NCI-H748 treated with DMSO at 0.1 percent for 48 hours (cell line): ENCODE measurements around the gene OBSCN.
"Not testable (repeated sequence)": the region's sequence is repeated elsewhere in the genome, so short reads cannot be mapped to it uniquely, and the experiment has no call there.

Experiments used
- DNase-seq: peaks from one replicate; lab custom pipeline; 2025; lab: John Stamatoyannopoulos, UW

The OBSCN gene

GRCh38 chr1:228226956-228227791 lies 19.3 kb downstream of the OBSCN start:
- DNase-seq, result no peak

- DNase-seq, result not testable (repeated sequence)
Measured at GRCh38 chr1:228228147-228228546, 20.3 kb downstream of the OBSCN start.

GRCh38 chr1:228228601-228229074 lies 20.8 kb downstream of the OBSCN start:
- no peak for DNase-seq

- no peak for DNase-seq
Measured at GRCh38 chr1:228231189-228231588, 23.3 kb downstream of the OBSCN start.

DNA sequence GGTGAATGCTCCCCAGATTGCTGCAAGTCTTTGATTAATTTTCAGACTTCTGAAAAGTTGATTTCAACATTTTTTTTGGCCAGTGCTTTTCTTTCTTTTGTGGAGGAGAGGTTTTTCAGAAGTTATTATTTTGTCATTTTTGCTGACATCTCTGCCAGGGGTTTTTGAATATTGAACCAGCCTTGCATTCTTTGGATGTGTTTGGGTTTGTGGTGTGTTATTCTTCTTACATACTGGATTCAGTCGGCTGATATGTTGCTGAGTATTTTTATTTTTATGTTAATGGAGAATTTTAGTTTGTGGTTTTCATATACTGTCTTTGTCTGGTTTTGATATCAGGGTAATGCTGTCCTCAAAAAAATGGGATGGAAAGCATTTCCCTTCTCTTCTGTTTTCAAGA lies 25.3 kb downstream of the OBSCN start:
- DNase-seq, result no peak

DNA sequence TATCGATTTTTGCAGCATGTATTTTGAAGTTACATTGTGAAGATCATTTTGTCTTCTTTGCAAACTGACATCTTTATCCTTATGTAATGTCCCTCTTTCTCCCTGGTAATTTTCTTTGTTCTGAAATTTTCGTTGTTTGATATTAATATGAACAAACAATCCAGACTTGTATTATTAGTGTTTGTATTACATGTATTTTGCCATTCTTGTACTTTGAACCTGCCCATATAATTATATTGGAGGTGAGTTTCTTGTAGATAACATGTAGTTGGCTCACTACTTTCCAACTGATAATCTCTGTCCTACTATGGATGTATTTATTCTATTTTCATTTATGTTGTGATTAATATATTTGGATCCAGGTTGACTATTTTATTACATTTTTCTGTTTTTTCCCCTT lies 27.1 kb downstream of the OBSCN start:
- DNase-seq, result no peak

DNA sequence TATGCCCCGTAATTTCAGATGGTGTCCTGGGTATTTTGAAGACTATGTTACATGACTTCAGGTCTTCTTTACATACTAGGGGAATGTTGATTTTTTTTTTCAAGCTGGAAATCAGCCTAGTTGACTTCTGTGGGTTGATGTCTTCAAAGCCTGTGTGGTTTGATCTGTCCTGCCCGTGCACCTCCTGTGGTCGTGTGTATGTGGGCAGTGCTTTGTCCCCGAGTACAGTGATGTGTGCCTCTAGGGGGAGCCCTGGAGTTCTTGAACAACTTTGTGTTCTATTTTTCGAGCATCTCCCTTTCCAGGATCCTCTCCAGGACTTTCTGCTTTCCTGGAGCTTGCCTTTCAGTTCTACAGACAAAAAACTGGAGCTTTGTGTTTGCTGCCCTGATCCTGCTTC lies 28.9 kb downstream of the OBSCN start:
- DNase-seq, result peak; percentile 36

DNA sequence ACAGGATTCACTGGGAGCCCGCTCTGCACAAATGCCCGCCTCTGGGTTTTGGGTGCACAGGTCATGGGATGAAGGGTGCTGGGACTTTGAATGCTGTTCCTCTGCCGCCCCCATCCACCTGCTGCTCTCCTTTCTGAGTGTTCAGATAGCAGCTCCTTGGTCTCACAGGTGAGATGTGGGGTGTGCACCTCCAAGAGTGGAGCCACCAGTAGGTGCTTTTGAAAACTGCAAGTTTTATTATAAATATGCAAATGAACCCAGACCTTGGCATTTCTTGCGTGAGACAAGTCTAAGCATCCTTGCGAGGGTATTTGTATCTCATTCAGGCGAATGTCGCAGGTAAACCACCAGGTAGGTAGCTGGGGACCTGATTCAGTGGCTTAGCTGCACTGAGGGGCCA lies 30.2 kb downstream of the OBSCN start:
- no peak for DNase-seq

DNA sequence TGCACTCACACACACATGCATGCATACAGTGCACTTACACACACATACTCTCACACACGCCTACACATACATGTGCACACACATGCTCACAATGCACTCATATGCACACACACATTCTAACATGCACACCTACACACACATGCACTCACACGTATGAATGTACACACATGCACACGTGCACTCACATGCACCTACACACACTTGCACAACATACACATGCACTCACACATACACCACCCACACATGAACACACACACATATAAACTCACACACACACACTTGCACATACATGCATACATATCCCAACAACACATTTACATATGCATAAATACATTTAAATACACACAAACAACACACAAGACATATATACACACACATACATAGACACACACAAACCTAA lies 30.6 kb downstream of the OBSCN start:
- no peak for DNase-seq

DNA sequence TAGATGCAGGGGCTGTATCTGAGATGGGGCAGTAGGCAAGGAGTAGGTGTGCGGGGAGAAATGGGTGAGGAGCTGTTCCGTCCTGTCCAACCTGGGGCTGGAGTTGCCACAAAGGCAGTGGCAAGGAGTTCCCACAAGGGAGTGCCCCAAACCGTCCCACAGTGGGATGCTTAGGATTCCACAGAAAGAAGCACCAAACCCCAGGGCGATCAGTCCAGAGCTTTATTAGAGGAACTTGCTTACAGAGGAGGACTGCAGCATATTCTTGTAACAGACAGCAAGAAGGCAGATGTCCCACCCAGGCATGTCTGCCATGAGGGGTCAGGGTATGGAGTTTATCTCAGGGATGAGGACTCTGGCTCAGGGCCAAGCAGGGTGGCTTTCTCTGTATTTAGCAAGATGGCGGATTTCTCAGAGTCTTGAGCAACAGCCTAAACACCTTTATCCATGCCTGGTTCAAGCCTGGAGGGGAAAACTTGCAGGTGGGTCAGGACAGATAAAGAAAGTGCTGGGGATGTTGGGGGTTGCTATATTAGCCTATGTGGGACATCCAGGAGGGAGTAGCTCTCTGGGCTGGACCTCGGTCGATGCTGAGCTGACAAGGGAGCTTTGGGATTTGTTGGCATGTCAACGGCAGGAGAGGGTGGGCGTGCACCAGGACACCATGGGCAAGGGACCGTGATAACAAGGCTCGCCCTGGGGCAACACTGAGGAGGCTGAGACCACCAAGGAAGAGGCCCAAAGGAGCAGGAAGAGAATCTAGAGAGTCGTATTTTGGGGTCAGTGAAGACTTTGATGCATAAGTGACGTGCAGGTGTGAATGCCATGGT lies 32.8 kb downstream of the OBSCN start:
- DNase-seq, result no peak

DNA sequence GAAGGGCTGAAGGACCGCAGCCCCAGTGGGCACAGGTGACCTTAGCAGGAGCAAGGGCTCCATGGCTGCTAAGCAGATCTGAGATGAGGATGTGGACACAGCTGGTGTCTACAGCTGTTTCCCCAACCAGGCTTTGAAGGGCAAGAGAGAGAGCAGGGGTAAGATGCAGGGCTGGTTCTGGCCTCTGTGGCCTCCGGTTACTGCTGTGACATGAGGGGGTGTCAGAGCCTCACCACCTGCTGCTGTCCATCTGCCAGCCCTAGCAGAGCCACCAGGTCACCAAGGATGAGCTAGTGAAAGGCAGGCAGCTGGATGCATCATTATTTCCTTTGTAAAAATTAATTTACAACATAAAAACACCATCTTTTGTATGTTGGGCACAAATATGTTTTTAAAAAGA lies 33.4 kb downstream of the OBSCN start:
- DNase-seq, result no peak

GRCh38 chr1:228242409-228242808 lies 34.6 kb downstream of the OBSCN start:
- no peak for DNase-seq

GRCh38 chr1:228243093-228243492 lies 35.2 kb downstream of the OBSCN start:
- DNase-seq, result no peak

DNA sequence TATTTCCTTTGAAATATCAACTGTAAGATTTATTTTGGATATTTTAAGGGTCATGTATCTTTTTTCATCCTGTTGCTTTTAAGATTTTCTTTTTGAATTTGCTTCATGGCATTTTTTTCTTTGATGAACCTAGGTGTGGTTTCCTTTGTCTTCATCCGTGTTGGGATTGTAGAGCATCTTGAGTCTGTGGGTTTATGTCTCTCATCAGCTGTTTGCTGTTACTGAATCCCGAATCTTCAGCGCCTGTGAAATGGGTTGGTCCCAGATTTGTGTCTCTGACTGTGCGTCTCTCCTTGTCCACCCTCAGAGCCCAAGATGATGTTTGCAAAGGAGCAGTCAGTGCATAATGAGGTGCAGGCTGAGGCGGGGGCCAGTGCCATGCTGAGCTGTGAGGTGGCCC lies 36.1 kb downstream of the OBSCN start:
- DNase-seq, result not testable (repeated sequence)

DNA sequence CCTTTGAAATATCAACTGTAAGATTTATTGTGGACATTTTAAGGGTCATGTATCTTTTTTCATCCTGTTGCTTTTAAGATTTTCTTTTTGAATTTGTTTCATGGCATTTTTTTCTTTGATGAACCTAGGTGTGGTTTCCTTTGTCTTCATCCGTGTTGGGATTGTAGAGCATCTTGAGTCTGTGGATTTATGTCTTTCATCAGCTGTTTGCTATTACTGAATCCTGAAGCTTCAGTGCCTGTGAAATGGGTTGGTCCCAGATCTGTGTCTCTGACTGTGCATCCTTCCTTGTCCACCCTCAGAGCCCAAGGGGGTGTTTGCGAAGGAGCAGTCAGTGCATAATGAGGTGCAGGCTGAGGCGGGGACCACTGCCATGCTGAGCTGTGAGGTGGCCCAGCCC lies 37.3 kb downstream of the OBSCN start:
- DNase-seq, result no peak

GRCh38 chr1:228246216-228246900 lies 38.5 kb downstream of the OBSCN start:
- DNase-seq, result no peak

DNA sequence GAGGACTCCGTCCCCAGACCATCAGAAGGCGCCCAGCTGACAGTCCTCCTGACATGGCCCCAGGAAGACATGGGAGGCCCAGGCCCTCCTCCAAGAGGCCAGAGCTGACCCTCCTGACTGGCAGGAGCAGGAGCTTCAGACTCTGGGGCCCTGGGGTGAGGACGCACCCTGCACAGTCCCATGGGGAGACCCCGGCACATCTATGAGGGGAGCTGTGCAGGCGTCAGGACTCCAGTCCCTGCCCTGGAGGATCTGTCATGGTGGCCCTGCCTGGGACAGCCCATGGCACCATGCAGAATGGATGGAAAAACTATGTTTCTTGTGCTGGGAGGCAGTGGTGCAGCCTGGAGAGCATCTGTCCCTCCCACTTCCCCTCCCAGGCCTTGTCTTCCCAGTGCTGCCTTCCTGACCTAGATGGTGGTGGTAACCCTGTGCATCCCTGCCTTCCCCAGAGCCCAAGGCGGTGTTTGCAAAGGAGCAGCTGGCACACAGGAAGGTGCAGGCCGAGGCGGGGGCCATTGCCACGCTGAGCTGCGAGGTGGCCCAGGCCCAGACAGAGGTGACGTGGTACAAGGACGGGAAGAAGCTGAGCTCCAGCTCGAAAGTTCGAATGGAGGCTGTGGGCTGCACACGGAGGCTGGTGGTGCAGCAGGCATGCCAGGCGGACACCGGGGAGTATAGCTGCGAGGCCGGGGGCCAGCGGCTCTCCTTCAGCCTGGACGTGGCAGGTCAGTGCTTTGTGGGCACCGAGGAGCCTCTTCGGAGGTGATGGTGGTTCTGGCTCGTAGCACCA lies 41.9 kb downstream of the OBSCN start:
- DNase-seq, result no peak

- not testable (repeated sequence) for DNase-seq
Measured at GRCh38 chr1:228252476-228252875, 44.6 kb downstream of the OBSCN start.

- DNase-seq, result no peak
Measured at GRCh38 chr1:228256626-228257375, 49.0 kb downstream of the OBSCN start.

DNA sequence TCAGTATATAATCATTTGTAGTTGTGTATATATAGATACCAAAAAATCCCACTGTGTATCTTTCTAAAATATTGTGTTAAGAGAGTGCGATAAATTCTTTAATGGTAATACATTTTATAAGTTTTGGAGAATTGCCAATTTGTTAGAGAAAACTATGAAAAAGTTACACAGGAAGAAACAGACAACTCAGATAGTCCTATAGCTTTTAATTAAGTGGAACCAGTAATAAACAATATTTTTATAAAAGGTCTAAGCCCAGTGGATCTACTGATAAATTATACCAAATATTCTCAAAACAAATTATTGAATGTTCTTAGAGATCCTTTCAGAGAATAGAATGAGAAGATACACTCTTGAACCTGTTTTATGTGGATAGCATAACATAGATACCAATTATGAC lies 50.6 kb downstream of the OBSCN start:
- no peak for DNase-seq

DNA sequence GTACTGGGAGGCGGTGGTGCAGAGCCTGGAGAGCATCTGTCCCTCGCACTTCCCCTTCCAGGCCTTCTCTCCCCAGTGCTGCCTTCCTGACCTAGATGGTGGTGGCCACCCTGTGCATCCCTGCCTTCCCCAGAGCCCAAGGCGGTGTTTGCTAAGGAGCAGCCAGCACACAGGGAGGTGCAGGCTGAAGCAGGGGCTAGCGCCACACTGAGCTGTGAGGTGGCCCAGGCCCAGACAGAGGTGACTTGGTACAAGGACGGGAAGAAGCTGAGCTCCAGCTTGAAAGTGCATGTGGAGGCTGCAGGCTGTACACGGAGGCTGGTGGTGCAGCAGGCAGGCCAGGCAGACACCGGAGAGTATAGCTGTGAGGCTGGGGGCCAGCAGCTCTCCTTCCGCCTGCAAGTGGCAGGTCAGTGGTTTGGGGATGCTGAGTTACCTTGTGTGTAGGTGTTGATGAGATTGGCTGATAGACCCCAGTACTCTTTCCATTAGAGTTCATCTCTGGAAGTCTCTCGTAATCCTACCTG lies 51.6 kb downstream of the OBSCN start:
- no peak for DNase-seq
